HFFc6 (cell line): ENCODE results near the gene CDC73. TPM values are rescaled to one million over a fixed set of nuclear protein-coding genes. Genes with fewer than 3 reads are reported as not detected.

Experiments used
- DNase-seq: peaks from one replicate; pipeline ENCODE4 v3.0.0-alpha.2; 2018
- H3K27ac Mint-ChIP-seq: 2 replicates; pipeline ENCODE4 v1.8.0; 2020; ENCODE audit warnings: mild to moderate bottlenecking, mixed read lengths
- H3K27me3 Mint-ChIP-seq: 2 replicates; pipeline ENCODE4 v1.8.0; 2021; ENCODE audit warnings: mild to moderate bottlenecking, moderate library complexity, mixed read lengths; ENCODE audit not compliant: insufficient read depth
- H3K36me3 Mint-ChIP-seq: 2 replicates; pipeline ENCODE4 v1.8.0; 2021; ENCODE audit warnings: low read depth, mixed read lengths
- H3K4me1 Mint-ChIP-seq: 2 replicates; pipeline ENCODE4 v1.8.0; 2020; ENCODE audit warnings: low read depth, mixed read lengths
- H3K4me3 Mint-ChIP-seq: 2 replicates; pipeline ENCODE4 v1.8.0; 2020; ENCODE audit warnings: mild to moderate bottlenecking, moderate library complexity, mixed read lengths
- H3K9me3 Mint-ChIP-seq: 2 replicates; pipeline ENCODE4 v1.8.0; 2020; ENCODE audit warnings: mild to moderate bottlenecking, mixed read lengths
- total RNA-seq, 6 experiments: library from RNA; stranded (reverse); fragmentation: NEBNext Ultra II Directional; extraction: Animal tissue kit (Norgen Biotek cat#: 25700); gene quantifications; 2 replicates in 1 of 6; 3 replicates in 5 of 6; pipeline ENCODE4 v1.2.3, GENCODE V29; 2021
- TF ChIP-seq, protein P1 (sequence below): fragments of 200-600 bp; sonication (generic); IDR thresholded peaks from 2 replicates; pipeline ENCODE4 v1.5.0; 2021; ENCODE audit warnings: antibody characterized with exemption, mild to moderate bottlenecking

Gene CDC73
- total RNA-seq, 6 experiments from 2014 or later, result 62.8 to 71.6 (median 65.2) TPM

DNA sequence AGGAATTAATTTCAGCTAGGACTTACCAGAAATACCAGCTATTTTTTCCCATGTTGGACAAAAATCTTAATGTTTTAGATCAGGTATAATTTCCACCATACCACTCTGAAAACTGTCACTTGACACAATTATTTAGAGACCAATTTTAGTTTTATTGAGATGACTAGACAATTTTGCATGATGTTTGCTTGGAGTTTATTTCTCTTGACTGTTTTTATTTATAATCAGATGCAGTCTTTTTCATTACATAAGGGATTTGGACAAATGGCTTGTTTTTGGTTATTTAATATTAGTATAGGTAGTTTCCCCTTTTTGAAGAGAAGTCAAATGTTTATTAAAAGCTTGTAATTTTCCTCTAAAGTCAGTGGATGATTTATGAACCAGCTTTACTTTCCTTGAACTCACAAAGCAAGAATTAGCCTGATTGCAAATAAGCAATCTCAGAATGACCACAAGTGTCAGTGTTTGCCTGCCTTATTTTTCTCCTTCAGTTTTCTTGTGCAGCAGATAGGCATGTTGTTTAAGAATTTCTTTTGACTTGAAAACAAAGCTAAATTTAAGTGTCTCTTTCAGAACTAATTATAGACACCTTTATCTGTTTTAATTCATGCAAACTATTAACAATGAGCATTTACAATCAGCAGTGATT lies 68.4 kb downstream of the CDC73 start:
- no peaks in the 10 kb centered on the region for H3K9me3 Mint-ChIP-seq
- H3K4me1 Mint-ChIP-seq, result peaks cover 58% of the 10 kb centered on the region
- peaks cover 16% of the 10 kb centered on the region for H3K36me3 Mint-ChIP-seq
- no peak overlapping the region for H3K4me3 Mint-ChIP-seq
- peak overlapping the region; percentile 47 for H3K27ac Mint-ChIP-seq
- peak; percentile 38 for DNase-seq
- H3K27me3 Mint-ChIP-seq, result no peaks in the 10 kb centered on the region
- TF ChIP-seq, protein P1, sequence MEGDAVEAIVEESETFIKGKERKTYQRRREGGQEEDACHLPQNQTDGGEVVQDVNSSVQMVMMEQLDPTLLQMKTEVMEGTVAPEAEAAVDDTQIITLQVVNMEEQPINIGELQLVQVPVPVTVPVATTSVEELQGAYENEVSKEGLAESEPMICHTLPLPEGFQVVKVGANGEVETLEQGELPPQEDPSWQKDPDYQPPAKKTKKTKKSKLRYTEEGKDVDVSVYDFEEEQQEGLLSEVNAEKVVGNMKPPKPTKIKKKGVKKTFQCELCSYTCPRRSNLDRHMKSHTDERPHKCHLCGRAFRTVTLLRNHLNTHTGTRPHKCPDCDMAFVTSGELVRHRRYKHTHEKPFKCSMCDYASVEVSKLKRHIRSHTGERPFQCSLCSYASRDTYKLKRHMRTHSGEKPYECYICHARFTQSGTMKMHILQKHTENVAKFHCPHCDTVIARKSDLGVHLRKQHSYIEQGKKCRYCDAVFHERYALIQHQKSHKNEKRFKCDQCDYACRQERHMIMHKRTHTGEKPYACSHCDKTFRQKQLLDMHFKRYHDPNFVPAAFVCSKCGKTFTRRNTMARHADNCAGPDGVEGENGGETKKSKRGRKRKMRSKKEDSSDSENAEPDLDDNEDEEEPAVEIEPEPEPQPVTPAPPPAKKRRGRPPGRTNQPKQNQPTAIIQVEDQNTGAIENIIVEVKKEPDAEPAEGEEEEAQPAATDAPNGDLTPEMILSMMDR, result peak; percentile 61

DNA sequence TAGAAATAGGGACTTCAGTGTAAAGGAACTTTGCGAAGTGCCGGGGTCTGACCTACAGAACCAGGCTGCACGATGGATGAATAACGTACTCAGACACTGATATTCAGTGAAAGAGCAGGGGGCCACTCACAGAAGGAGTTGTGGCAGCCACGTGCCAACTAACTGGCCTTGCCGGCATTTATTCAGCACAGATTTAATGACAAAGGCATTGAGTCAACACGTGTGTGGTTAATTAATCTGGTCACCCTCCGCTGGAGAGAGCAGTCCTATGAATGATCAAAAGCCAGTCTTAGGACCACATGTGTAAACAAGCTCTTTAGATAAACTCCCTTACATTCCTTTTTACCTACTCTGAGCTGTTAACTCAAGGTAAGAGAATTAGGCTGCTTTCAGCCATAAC lies 70.8 kb downstream of the CDC73 start:
- no peak overlapping the region for H3K27ac Mint-ChIP-seq
- peaks cover 35% of the 10 kb centered on the region for H3K4me1 Mint-ChIP-seq
- H3K27me3 Mint-ChIP-seq, result no peaks in the 10 kb centered on the region
- no peaks in the 10 kb centered on the region for H3K9me3 Mint-ChIP-seq
- TF ChIP-seq, protein P1, result no peak
- no peak overlapping the region for H3K4me3 Mint-ChIP-seq
- DNase-seq, result no peak
- H3K36me3 Mint-ChIP-seq, result peaks cover 24% of the 10 kb centered on the region

DNA sequence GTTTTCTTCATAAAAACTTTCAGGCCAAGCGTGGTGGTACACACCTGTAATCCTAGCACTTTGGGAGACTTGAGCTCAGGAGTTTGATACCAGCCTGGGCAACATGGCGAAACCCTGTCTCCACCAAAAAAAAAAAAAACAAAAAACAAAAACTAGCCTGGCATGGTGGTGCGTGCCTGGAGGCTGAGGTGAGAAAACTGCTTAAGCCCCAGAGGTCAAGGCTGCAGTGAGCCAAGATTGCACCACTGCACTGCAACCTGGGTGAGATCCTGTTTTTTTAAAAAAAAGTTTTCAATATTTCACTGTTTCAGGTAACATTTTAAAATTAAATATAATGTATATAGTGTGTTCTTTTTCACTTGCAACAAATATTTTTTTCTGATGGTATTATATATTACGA lies 78.1 kb downstream of the CDC73 start:
- Mint-ChIP-seq H3K27ac (no peak overlapping the region), H3K4me3 (no peak overlapping the region), H3K9me3 (no peaks in the 10 kb centered on the region), H3K4me1 (peaks cover 23% of the 10 kb centered on the region), H3K27me3 (no peaks in the 10 kb centered on the region), H3K36me3 (peaks cover 29% of the 10 kb centered on the region)
- no peak for DNase-seq
- TF ChIP-seq, protein P1, result no peak

DNA sequence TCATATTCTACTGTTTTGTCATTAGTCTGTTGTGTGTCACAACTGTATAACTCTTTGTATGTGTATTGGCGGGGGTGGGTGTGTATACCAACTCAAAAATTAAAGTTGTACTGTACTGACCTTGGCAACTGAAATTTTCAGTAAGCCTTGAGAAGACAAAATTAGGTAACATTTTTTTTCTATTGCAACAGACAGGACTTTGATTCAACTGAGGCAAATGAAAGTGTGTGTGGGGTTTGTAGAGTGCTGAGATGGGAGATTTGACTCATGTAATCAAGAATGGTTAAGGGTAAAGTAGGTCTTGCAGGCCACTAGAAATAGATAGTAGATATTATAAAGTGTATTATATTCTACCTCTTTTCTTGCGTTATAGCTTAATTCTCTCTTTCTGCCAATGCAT lies 79.2 kb downstream of the CDC73 start:
- Mint-ChIP-seq H3K4me3 (no peak overlapping the region), H3K27ac (no peak overlapping the region), H3K4me1 (peaks cover 23% of the 10 kb centered on the region), H3K9me3 (peaks cover 8% of the 10 kb centered on the region; the same call in 1 of the 2 replicates), H3K36me3 (peaks cover 29% of the 10 kb centered on the region), H3K27me3 (no peaks in the 10 kb centered on the region)
- no peak for DNase-seq
- TF ChIP-seq, protein P1, result no peak

DNA sequence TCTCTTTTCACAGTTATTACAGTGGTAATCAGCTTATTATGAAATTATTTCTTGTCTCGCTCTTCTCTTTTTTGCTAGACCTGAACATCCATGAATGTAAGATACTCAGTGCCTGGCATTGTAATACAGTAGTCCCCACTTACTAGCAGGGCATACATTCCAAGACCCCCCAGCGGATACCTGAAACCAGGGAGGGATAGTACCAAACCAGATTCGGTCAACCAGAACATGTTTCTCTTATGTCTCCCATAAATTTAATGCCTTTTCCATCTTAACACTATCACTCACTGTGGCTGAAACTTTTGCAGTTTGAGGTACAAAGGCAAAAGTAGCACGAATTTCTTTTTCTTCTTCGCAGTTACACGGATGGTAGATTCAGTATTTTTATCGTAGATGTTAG lies 89.2 kb downstream of the CDC73 start:
- Mint-ChIP-seq H3K9me3 (peaks cover 24% of the 10 kb centered on the region), H3K36me3 (peaks cover 77% of the 10 kb centered on the region), H3K4me3 (peak overlapping the region; percentile 47), H3K27me3 (peaks cover 2% of the 10 kb centered on the region; the same call in 1 of the 2 replicates), H3K27ac (peak overlapping the region; percentile 86), H3K4me1 (peaks cover 43% of the 10 kb centered on the region)
- DNase-seq, result no peak
- TF ChIP-seq, protein P1, result no peak
